Astrocyte (in vitro differentiated cells and primary cell): ENCODE data around the gene CAVIN3.

Source experiments
- EZH2 ChIP-seq: IDR thresholded peaks from 2 replicates; pipeline ENCODE4 v1.6.1; 2012; ENCODE audit warnings: mild to moderate bottlenecking, low read length, inconsistent platforms; ENCODE audit not compliant: insufficient read depth
- TF ChIP-seq, protein P1 (sequence below): IDR thresholded peaks from 2 replicates; pipeline ENCODE4 v1.5.1; 2011; ENCODE audit warnings: low read depth, mild to moderate bottlenecking, inconsistent platforms, low read length, moderate library complexity; ENCODE audit not compliant: insufficient read depth

GRCh38 chr11:6319704-6320410, 444 bp downstream of the CAVIN3 start:
- TF ChIP-seq, protein P1, sequence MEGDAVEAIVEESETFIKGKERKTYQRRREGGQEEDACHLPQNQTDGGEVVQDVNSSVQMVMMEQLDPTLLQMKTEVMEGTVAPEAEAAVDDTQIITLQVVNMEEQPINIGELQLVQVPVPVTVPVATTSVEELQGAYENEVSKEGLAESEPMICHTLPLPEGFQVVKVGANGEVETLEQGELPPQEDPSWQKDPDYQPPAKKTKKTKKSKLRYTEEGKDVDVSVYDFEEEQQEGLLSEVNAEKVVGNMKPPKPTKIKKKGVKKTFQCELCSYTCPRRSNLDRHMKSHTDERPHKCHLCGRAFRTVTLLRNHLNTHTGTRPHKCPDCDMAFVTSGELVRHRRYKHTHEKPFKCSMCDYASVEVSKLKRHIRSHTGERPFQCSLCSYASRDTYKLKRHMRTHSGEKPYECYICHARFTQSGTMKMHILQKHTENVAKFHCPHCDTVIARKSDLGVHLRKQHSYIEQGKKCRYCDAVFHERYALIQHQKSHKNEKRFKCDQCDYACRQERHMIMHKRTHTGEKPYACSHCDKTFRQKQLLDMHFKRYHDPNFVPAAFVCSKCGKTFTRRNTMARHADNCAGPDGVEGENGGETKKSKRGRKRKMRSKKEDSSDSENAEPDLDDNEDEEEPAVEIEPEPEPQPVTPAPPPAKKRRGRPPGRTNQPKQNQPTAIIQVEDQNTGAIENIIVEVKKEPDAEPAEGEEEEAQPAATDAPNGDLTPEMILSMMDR, result no peak
- no peak for TF ChIP-seq EZH2
